Stimulated activated CD8-positive, alpha-beta memory T cell treated with anti-CD3 and anti-CD28 coated beads, Interleukin-7, amount 100 ng/mL, for 4 hours (primary cell): ENCODE data around the gene MDN1.
A peak's percentile ranks its signal among the peaks of the same experiment; 100 is the strongest.
"Not testable (repeated sequence)": the region's sequence is repeated elsewhere in the genome, so short reads cannot be mapped to it uniquely, and the experiment has no call there.

Experiments used
- DNase-seq, 2 donors: peaks; one replicate each; pipeline ENCODE4 v3.0.0-alpha.2; 2020; ENCODE audit warnings: low read depth in 2 of 2

MDN1 gene

GRCh38 chr6:89819336-89820130 lies at the start of gene MDN1:
Gene MDN1, minus strand, starts transcription at chr6:89819794. Its CDS starts 187 bp downstream, at chr6:89819607.
- peak; percentile 85 to 89 for DNase-seq

- DNase-seq: no peak
Measured at GRCh38 chr6:89866024-89866678, 46.6 kb upstream of the MDN1 start.

DNA sequence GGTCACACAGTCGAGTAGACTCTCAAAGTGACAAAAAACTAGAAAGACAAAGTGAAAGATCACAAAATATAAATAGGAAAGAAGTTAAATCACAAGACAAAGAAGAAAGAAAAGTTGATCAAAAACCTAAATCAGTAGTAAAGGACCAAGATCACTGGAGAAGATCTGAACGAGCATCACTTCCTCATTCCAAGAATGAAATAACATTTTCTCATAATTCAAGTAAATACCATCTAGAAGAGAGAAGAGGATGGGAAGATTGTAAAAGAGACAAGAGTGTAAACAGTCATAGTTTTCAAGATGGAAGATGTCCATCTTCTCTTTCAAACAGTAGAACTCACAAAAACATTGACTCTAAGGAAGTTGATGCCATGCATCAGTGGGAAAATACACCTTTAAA lies 43.1 kb upstream of the MDN1 start:
- no peak for DNase-seq

GRCh38 chr6:89862273-89862672 lies 42.7 kb upstream of the MDN1 start:
- DNase-seq: no peak

- no peak for DNase-seq
Measured at GRCh38 chr6:89859744-89860143, 40.1 kb upstream of the MDN1 start.

GRCh38 chr6:89858041-89858440 lies 38.4 kb upstream of the MDN1 start:
- no peak for DNase-seq

DNA sequence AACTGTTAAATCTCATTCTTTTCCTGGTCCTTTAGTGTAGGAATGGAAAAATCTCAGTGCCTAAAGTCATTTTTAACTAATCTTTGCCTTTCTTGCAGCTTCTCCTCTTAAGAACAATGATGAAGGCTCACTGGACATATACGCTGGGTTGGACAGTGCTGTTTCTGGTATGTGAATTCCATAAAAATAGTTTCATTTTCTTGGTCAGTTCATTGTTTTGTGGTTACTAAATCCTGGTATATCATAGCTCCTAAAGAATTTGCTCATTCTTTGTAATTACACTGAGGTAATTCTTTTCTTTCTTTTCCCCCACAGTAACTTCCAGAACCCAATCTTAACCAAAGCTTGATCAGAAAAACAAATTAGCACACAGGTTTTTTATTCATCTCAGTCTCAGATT lies 33.5 kb upstream of the MDN1 start:
- no peak for DNase-seq

DNA sequence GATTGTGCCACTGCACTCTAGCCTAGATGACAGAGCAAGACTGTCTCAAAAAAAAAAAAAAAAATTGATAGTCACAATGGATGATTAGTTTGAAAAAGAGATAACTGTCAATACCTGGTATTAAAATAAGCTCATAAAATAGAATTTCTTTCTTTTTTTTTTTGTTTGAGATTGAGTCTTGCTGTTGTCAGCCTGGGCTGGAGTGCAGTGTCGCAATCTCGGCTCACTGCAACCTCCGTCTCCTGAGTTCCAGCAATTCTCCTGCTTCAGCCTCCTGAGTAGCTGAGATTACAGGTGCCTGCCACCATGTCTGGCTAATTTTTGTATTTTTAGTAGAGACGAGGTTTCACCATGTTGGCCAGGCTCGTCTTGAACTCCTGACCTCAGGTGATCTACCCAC lies 27.9 kb upstream of the MDN1 start:
- DNase-seq: not testable (repeated sequence)

- no peak for DNase-seq
Measured at GRCh38 chr6:89843070-89843469, 23.5 kb upstream of the MDN1 start.

GRCh38 chr6:89842228-89842627 lies 22.6 kb upstream of the MDN1 start:
- DNase-seq: no peak

DNA sequence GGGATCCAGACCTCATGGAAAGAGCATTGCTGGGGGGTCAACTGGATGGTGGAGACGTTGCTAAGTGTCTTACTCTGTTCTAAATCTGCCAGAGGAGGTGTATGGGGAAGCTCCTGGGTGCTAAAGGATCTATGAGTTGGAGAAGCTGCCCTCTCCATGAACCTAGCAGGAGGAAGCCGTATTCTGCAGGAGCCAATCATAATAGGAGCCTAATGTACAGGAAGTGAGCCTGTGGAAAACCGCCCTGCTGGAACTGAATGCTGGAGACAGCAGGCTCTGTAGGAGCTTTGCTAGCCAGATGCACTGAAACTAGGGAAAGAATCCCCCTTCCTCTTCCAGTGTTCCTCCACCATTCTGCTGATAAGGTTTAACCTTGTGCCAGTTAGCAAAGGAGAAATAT lies 20.9 kb upstream of the MDN1 start:
- DNase-seq: no peak

DNA sequence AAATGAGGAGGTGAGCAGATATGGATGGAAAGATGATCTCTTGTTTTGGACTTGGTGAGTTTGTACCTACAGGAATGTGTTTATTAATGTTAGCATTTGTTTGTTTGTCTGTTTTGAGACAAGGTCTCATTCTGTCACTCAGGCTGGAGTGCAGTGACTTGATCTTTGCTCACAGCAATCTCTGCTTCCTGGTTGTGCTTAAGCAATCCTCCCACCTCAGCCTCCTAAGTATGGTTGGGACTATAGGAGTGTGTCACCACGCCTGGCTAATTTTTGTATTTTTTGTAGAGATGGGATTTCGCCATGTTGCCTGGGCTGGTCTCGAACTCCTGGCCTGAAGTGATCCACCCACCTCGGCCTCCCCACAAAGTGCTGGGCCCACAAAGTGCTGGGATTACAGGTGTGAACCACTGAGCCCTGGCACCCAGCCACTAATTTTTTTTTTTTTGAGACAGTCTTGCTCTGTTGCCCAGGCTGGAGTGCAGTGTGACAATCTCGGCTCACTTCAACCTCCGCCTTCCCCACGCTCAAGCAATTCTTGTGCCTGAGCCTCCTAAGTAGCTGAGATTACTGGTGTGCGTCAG lies 17.1 kb upstream of the MDN1 start:
- DNase-seq: no peak

- DNase-seq: no peak
Measured at GRCh38 chr6:89834884-89835792, 15.5 kb upstream of the MDN1 start.

DNA sequence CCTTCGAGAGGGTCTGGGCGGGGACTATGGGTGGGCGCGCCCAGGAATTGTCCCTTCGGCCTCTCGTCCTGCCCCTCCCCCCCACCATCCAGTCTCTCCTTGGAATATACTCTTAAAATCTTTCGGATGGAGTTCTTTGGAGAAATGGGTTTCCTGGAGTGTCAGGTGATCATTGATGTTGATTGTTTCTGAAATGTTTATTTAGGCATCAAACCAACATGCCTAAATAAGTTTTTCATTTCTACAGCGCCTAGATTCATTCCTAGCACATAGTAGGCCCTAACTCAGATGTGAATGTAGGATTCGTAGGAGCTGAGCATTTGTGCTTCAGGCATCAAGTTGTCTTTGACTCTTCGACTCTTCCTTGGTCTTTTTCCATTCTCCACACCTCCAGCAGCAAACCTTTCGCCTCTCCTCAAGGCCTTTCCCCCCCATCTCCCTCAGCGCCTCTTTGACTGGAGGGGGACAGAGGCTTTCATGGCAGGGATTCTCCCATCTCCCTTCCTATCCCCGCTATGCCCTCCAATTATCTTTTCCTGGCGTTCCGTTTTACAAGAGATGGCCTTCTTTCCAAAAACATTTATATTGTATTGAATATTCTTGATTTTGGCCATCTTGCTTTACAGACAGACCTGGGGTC lies 10.7 kb upstream of the MDN1 start:
- DNase-seq: no peak

GRCh38 chr6:89829472-89830169 lies 10.0 kb upstream of the MDN1 start, which contains the start of gene CASP8AP2:
Gene CASP8AP2, plus strand, starts transcription at chr6:89829880.
- peak; percentile 86 to 94 for DNase-seq

DNA sequence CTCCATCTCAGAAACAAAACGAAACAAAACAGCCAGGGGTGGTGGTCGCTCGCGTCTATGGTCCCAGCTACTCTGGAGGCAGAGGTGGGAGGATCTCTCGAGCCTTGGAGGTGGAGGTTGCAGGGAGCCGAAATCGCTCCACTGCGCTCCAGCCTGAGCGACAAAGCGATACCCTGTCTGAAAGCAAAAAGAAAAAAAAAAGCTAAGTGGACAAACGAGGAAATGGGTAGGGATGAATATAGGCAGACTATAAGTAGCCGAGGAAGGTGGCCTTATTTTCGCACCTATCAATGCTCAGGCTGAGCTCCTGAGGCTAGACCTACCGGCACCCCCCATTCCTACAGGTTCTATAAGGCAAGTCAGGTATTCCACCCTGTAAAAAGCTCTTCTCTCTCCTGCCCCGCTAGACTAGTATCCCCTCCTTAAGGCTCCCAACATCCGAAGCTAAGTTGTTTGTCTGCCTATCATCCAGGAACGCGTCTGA lies 9.4 kb upstream of the MDN1 start:
- DNase-seq: no peak

GRCh38 chr6:89828475-89828987 lies 8.9 kb upstream of the MDN1 start:
- DNase-seq: not testable (repeated sequence)

DNA sequence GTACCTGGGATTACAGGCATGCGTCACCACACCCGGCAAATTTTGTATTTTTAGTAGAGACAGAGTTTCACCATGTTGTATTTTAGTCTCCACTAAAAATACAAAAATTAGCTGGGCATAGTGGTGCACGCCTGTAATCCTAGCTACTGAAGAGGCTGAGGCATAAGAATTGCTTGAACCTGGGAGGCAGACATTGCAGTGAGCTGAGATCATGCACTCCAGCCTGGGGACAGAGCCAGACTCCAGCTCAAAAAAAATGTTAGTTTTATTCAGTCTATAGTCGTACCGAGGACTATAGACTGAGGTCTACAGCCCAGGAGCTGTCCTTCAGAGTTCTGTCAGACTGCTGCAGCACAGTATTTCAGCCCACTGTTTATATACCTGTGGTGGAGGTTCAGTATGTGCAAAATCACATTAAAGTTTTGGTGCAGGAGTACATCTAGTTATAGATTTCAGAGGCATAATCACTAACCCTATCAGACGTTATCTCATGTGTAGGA lies 6.5 kb upstream of the MDN1 start:
- no peak for DNase-seq

DNA sequence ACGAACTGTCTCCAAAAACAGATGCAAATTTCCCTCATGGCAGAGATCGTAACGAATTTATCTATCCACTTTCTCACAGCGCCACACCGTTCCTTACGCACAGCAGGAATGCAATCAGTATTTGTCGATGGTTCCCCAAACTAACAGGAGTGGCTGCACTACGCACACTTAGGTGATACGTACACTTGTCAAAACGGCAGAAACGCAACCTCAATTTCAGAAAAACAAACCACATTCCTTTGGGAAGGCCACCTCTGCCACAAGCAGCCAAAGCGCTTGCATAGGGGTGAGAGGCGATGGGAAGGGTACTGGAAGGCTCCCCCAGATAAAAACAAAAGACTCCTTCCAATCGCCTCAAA lies 638 bp downstream of the MDN1 start:
- no peak for DNase-seq

DNA sequence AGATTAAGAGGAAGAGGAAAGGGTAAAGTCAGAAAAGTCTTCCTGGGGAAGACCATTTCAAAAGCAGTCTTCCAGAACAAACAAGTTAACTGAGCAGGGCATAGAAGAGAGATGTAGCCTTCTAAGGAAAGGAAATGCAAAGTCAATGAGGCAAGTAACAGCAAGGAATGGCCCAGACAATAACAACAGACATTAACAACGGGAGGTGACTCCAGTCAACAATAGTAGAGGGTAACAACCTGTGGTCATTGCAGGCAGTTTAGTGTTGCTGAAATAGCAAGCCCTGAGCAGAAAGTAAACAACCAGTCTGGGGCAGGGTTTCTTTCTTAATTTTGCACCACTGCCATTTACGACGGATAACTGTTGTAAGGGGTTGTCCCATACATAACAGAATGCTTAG lies 2.1 kb downstream of the MDN1 start:
- no peak for DNase-seq
